Activated B cell treated with CpG ODN at 0.5 μM for 24 hours (primary cell): ENCODE results near the gene OR51F2. TPM values are rescaled to one million over a fixed set of nuclear protein-coding genes. Genes with fewer than 3 reads are reported as not detected.

Experiments used
- ATAC-seq: fragments of 200-7000 bp; cut with Tn5 transposase; one replicate; pipeline ENCODE4 v1.10.0; 2021; ENCODE audit warnings: low read depth, mild to moderate bottlenecking, moderate library complexity
- CTCF ChIA-PET: fragments of 350-600 bp; sonication (Branson Sonifier 250); formaldehyde crosslinking; loops from one replicate; lab custom pipeline; 2021; ENCODE audit warnings: antibody characterized with exemption; lab: Charles Lee
- POLR2A ChIA-PET: fragments of 350-600 bp; sonication (Branson Sonifier 250); formaldehyde crosslinking; loops from one replicate; lab custom pipeline; 2021; ENCODE audit warnings: antibody characterized with exemption; lab: Charles Lee
- DNase-seq: peaks from one replicate; pipeline ENCODE4 v3.0.0; 2022
- H3K27ac Mint-ChIP-seq: one replicate; pipeline ENCODE4 v1.8.0; 2020; ENCODE audit warnings: mixed read lengths
- H3K27me3 Mint-ChIP-seq: one replicate; pipeline ENCODE4 v1.8.0; 2021; ENCODE audit warnings: mixed read lengths
- H3K36me3 Mint-ChIP-seq: one replicate; pipeline ENCODE4 v1.8.0; 2021; ENCODE audit warnings: low read depth, mixed read lengths
- H3K4me1 Mint-ChIP-seq: one replicate; pipeline ENCODE4 v1.8.0; 2021; ENCODE audit warnings: mixed read lengths
- H3K4me3 Mint-ChIP-seq: one replicate; pipeline ENCODE4 v1.8.0; 2020; ENCODE audit warnings: mild to moderate bottlenecking, mixed read lengths
- H3K9me3 Mint-ChIP-seq: one replicate; pipeline ENCODE4 v1.8.0; 2020; ENCODE audit warnings: mixed read lengths
- CTCF ChIP-seq: fragments of 200-600 bp; IDR thresholded peaks from one replicate; pipeline ENCODE4 v1.8.0; 2022; ENCODE audit warnings: antibody characterized with exemption, mild to moderate bottlenecking
- intact Hi-C: fragments of 100-400 bp; cut with micrococcal nuclease; formaldehyde crosslinking; loops from one replicate; pipeline ENCODE4 v1.15.1; 2024
- total RNA-seq: library from RNA; stranded (reverse); gene quantifications from 2 replicates; pipeline ENCODE4 v1.2.3, GENCODE V29; 2022

The OR51F2 gene
- total RNA-seq, 1 donor from 2014 or later = not detected

DNA sequence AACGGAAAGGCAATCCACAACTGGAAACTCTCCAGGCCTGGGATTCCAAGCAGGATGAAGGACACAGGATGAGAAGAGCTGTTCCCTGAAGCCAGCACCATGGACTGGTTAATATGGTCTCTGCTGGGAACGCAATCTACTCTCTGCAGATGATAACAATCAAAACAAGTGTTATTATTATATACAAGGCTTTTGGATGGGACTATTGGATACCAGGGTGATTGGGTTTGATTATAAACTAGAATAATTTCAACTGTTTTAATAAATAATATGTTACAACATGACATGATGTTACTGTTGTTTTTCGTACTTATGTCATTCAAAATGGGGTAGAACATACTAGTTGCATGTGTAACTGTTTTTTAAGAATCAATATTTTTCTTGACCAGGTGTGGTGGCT, 16.8 kb upstream of the OR51F2 start, which contains the start of gene OR52R1:
Gene OR52R1 (minus strand): TSS at position 101 of the 400 bp plus-strand sequence. CDS start 0 bp downstream, at position 101.
- H3K4me3 Mint-ChIP-seq = no peak within 1 kb of the TSS
- no peak within 1 kb of the TSS for H3K27ac Mint-ChIP-seq
- ChIA-PET CTCF (no interaction called here), POLR2A (no interaction called here)
- TF ChIP-seq CTCF = no peak
- no peaks in the 10 kb centered on the region for H3K27me3 Mint-ChIP-seq
- peaks cover 2% of the 10 kb centered on the region for H3K9me3 Mint-ChIP-seq
- DNase-seq (no peak), ATAC-seq (no peak)
- H3K4me1 Mint-ChIP-seq = no peaks in the 10 kb centered on the region
- intact Hi-C loops = no loop called here
- H3K36me3 Mint-ChIP-seq = no peaks in the 10 kb centered on the region

GRCh38 chr11:4808476-4808875, 12.6 kb upstream of the OR51F2 start:
- no peak for TF ChIP-seq CTCF
- Mint-ChIP-seq H3K4me1 (no peaks in the 10 kb centered on the region), H3K36me3 (no peaks in the 10 kb centered on the region), H3K27ac (no peak overlapping the region), H3K27me3 (no peaks in the 10 kb centered on the region), H3K9me3 (no peaks in the 10 kb centered on the region), H3K4me3 (no peak overlapping the region)
- DNase-seq (no peak), ATAC-seq (no peak)
- ChIA-PET POLR2A (no interaction called here), CTCF (no interaction called here)
- intact Hi-C loops = no loop called here

GRCh38 chr11:4809246-4809645, 11.9 kb upstream of the OR51F2 start:
- Mint-ChIP-seq H3K36me3 (no peaks in the 10 kb centered on the region), H3K9me3 (no peaks in the 10 kb centered on the region), H3K4me1 (no peaks in the 10 kb centered on the region), H3K27me3 (no peaks in the 10 kb centered on the region), H3K4me3 (no peak overlapping the region), H3K27ac (no peak overlapping the region)
- CTCF ChIA-PET = no interaction called here
- intact Hi-C loops = no loop called here
- ATAC-seq (no peak), DNase-seq (no peak)
- POLR2A ChIA-PET = no interaction called here
- no peak for TF ChIP-seq CTCF

- Mint-ChIP-seq H3K9me3 (no peaks in the 10 kb centered on the region), H3K4me3 (no peak overlapping the region), H3K27me3 (no peaks in the 10 kb centered on the region), H3K27ac (no peak overlapping the region), H3K4me1 (no peaks in the 10 kb centered on the region), H3K36me3 (no peaks in the 10 kb centered on the region)
- intact Hi-C loops = no loop called here
- DNase-seq (no peak), ATAC-seq (no peak)
- CTCF ChIA-PET = no interaction called here
- TF ChIP-seq CTCF = no peak
- POLR2A ChIA-PET = no interaction called here
Measured at GRCh38 chr11:4825132-4825531, 4.0 kb downstream of the OR51F2 start.

GRCh38 chr11:4826425-4826824, 5.3 kb downstream of the OR51F2 start:
- intact Hi-C loops = no loop called here
- Mint-ChIP-seq H3K4me3 (no peak overlapping the region), H3K27me3 (no peaks in the 10 kb centered on the region), H3K4me1 (no peaks in the 10 kb centered on the region), H3K36me3 (no peaks in the 10 kb centered on the region), H3K27ac (no peak overlapping the region), H3K9me3 (no peaks in the 10 kb centered on the region)
- ChIA-PET CTCF (no interaction called here), POLR2A (no interaction called here)
- no peak for DNase-seq
- no peak for ATAC-seq
- no peak for TF ChIP-seq CTCF
